Globus pallidus (tissue), 1 donor: ENCODE data around the gene RALGPS1.

ENCODE experiments used
- DNase-seq: peaks from one replicate; pipeline ENCODE4 v3.0.0-alpha.2; 2015; ENCODE audit warnings: low spot score

Gene RALGPS1

GRCh38 chr9:127187231-127187956 lies 272.8 kb downstream of the RALGPS1 start:
- no peak for DNase-seq

DNA sequence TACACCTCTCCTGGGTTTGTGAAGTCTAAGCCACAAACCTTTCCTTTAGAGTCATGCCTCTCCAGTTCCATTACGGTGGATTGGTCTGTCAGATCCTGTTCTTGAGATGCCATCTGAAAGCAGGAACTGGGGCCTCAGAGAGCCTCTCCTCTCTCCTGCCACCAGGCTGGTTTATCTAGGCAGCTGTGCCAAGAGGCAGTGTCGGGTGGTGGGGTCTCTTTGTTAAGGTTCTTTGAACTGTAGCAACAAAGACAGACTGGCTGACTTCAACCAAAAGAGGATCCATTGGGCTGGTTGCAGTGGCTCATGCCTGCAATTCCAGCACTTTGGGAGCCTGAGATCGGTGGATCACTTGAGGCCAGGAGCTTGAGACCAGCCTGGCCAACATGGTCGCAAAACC lies 273.8 kb downstream of the RALGPS1 start:
- DNase-seq: no peak

DNA sequence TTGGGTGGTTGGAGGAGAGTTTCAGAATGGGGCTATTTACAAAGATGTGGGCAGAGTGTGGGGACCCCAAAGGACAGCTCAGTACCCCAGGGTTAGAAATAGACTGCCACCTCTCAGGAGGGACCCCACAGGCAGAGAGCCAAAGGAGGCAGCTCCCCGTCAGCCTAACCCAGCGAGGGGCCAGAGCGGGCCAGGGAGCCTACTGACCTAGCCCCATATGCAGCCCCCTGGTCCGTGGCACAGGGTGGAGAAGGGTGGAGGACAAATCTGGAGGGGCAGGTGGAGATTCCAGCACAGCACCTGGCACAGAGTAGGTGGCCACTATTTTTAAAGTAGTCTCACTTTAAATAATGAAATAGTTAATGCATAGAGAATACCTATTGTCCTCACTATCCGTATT lies 275.0 kb downstream of the RALGPS1 start:
- DNase-seq: no peak

- DNase-seq: no peak
These were observed 278.2 kb downstream of the RALGPS1 start for GRCh38 chr9:127192744-127193143.

DNA sequence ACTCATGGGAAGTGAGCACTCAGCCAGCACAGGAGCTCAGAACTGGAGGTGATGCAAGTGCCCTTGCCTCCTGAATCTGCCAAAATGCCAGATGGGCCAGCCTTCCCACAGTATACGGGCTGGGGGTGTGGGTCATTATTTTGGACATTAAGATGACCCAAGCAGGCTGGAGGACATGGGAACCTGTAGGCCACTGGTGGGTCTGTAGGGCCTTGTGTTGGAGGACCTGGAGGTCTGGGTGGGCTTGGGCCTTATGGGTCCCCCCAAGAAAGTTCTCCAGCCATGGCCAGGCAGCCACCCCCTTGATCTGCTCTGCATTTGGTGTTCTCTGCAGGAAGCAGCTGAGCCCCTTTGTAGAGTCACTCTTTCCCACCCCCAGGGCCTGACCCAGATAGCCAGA lies 278.9 kb downstream of the RALGPS1 start:
- DNase-seq: no peak

- DNase-seq: no peak
These were observed 280.5 kb downstream of the RALGPS1 start for GRCh38 chr9:127194881-127195713.

GRCh38 chr9:127195976-127196825 lies 281.6 kb downstream of the RALGPS1 start:
- DNase-seq: no peak

GRCh38 chr9:127196826-127197145 lies 282.2 kb downstream of the RALGPS1 start:
- DNase-seq: no peak

- no peak for DNase-seq
These were observed 282.7 kb downstream of the RALGPS1 start for GRCh38 chr9:127197186-127197860.

DNA sequence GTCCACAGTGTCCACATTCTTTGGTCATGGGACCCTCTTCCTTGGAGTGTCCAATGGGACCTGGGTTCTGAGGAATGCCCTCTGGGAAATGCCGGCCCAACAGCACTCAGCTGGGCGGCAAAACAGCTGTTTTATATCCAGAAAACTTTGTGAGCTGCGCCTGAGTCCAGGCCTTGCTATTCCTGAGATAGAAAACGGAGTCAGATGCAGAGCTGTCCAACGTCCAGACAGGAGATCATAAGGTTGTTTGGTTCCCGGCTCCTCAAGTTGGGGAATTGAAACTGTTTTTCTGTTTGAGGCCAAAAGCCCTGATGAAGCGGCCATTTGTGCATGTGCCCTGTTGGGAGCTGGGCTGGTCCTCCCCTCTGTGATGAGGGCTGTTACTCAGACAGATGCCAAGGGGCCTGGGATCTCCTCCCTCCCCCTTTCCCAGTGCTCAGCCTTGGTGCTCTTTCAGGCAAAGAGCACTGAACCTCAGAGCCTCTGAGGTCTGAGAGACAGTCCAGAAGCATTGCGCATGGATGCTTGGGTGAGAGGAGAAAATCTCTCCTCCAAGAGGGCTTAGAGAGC lies 283.4 kb downstream of the RALGPS1 start:
- no peak for DNase-seq

- no peak for DNase-seq
These were observed 284.0 kb downstream of the RALGPS1 start for GRCh38 chr9:127198587-127198986.

DNA sequence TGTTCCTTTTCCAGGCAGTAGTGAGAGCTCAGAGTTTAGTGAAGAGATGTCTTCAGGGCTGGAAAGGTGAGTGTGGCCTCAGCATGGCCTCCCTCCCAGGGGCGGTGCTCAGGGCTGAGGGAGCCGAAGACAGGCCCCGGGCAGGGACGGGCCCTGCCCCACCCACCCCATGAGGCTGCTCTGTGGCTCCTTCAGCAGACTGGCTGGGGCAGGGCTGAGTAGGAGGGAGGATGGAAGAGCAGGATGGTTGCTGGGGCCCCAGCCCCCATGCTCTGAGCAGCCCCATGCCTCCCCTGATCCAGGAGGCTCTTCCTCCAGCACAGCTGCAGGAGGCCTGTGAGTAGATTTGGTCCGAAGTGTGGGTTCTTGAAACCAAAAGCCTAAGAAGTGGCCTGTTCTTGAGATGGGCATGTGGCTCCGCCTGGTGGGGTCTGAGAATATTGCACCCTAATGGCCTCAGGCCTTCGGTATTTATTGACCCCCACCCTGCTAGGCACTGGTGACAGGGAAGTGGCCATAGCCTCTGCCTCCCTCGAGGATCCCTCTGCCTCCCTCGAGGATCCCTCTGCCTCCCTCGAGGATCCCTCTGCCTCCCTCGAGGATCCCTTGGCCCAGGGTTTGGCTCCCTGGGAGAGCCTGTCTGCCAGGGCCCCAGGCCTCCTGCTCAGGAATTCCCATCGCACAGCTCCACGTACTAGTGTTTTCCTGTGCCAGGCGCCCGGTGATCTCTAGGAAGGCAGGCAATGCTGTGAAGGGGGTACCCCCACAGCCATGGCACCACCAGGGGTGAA lies 284.6 kb downstream of the RALGPS1 start:
- peak; percentile 78 for DNase-seq

DNA sequence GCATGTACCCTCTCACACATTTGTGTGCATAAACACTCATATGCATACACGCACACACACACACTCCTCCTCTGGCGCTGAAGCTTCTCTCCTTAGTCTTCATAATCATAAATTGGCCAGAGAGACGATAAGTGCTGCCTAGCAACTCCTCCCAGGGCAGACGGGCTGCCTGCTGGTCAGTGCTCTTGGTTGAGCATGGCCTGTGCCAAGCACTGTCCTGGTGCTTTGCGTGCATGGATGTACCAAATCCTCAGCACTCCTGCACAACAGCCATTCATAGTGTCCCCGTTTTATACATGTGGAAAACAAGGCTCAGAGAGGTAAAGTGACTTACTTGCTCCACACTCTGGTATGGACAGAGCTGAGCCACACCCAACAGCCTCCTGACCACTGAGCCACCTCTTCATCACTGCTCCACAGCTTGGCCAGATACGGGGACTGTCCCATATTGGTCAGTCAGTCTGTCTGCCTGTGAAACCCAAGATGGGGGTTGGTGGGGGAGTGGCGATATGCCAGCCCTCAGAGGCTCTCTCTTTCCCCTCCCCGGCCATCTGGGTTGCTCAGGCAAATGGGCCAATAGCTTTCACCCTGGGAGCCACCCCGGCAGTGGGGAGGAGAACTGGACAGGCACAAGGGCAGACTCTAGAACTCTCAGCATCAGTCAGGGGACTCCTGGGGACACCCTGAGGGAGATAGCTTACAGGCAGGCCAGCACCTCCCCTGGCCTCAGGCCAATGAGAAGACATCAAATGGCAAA lies 285.7 kb downstream of the RALGPS1 start:
- no peak for DNase-seq

- DNase-seq: no peak
These were observed 286.5 kb downstream of the RALGPS1 start for GRCh38 chr9:127201071-127201541.

GRCh38 chr9:127201731-127202130 lies 287.1 kb downstream of the RALGPS1 start:
- no peak for DNase-seq

DNA sequence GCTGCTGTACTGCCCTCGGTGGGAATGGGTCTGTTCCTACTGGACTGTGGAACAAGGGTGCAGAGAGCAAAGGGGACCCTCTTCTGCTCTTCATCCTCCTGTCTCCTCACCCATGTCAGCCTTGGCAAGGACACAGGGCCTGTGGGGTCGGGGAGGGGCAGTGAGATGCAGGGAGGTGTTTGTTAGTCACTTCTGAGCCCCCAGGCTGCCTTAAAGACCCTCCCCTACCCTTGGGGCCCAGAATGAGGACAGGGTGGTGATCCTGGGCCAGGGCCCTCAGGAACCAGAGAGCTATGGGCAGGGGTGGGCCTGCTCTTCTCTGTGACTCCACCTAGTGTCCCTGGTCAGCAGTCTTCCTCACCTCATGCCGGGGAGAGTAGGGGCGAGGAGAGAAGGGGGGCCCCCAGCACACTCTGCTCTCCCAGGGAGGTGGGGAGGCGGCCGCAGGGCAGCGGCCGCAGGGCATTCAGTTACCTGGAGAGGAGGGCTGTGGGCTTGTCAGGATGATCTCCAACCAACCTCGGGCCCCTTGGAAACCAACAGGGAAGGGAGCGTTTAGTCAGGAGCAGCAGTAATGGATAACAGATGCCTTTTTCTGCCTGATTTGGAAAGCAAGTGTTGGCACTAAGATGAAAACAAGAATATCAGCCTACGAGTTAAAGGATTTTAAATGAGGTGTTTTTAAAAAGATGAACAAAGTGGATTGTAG lies 288.0 kb downstream of the RALGPS1 start:
- DNase-seq: no peak

DNA sequence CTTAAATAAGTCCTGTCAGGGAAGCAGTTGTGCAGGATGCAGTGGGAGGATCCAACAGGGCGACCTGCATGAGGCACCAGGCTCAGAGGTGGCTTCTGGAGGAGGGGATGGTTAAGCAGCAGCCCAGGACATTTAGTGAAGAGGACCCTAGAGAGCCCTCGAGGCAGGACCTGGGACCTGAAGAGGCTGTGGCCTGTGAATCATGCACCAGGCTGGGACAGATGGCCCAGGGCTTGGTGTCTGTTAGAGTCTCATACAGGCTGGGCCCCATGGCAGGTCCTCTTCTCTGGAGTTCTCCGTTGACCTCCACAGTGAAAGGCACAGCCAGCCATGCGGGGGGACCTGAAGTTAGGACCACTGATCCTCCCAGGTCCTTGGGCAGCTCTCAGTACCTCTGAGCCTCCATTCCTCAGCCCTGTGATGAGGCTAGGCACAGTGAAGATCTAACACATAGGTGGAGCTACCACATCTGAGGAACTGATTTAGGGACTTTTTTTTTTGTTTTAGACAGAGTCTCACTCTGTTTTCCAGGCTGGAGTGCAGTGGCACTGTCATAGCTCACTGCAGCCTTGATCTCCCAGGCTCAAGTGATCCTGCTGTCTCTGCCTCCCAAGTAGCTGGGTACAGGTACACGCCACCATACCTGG lies 289.2 kb downstream of the RALGPS1 start:
- no peak for DNase-seq

DNA sequence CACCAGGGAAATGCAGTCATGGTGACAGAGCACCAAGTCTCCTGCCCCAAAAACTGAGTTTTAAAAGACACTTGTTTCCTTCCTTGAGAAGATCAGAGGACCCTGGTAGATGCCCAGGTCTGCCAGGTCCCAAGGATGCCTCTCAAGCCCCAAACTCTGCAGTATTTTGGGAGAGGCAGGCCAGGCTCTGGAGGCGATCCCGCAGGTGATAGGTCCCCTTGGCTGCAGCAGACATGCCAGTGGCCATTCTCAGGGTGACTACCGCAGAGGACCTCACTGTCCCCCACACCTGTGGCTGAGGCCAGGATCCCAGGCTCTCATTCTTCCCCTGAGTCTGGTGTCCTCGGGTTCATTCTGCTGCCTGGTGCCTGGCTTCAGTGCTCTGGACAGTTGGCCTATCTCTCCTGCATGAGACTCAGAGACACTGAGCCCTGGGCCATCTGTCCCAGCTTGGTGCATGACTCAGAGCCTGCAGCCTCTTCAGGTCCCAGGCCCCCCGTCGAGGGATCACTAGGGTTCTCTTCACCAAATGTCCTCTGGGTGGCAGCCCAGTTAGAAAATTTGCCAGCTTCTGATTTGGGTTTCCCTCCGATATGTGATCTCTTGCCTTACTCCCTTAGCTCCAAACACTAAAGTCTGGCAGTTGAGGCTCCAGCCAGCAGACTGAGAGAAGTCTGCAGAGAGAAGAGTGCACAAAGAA lies 290.3 kb downstream of the RALGPS1 start:
- DNase-seq: no peak
